Pancreas (tissue), 10 donors: ENCODE results near the gene ZMIZ1. TPM values are rescaled to one million over a fixed set of nuclear protein-coding genes. Genes with fewer than 3 reads are reported as not detected.

ENCODE experiments used
- ATAC-seq, 4 donors: fragments of 200-7000 bp; cut with Tn5 transposase; one replicate each; pipeline versions ENCODE4 v1.8.0 to v1.9.1; 2020; ENCODE audit warnings: mild to moderate bottlenecking in 4 of 4, moderate library complexity in 4 of 4
- DNase-seq, 6 donors: peaks; one replicate each; pipeline ENCODE4 v3.0.0-alpha.2; 2020
- FAIRE-seq: peaks from 2 replicates; lab custom pipeline; 2012; peaks lifted over from hg19 to GRCh38; lab: Jason Lieb, UNC
- H3K27ac ChIP-seq, 4 donors: fragments of 200-600 bp; sonication (generic); 1 replicate in 3 of 4; 2 replicates in 1 of 4; pipeline versions ENCODE4 v1.5.0 to v1.8.0; 2020
- H3K27me3 ChIP-seq, 4 donors: fragments of 200-600 bp; one replicate each; pipeline ENCODE4 v1.8.0; 2021
- H3K36me3 ChIP-seq, 3 donors: fragments of 200-600 bp; sonication (generic) in 1 of 3; one replicate each; pipeline versions ENCODE4 v1.5.0 to v1.8.0; 2020 to 2021
- H3K4me1 ChIP-seq, 3 donors: fragments of 200-600 bp; one replicate each; pipeline ENCODE4 v1.8.0; 2021
- H3K4me3 ChIP-seq, 4 donors: fragments of 200-600 bp; sonication (generic) in 2 of 4; one replicate each; pipeline versions ENCODE4 v1.5.0 to v1.8.0; 2020 to 2021
- H3K9me3 ChIP-seq, 4 donors: fragments of 200-600 bp; one replicate each; pipeline ENCODE4 v1.8.0; 2021
- CTCF ChIP-seq, 4 donors: fragments of 200-600 bp; sonication (generic) in 3 of 4; IDR thresholded peaks; one replicate each; pipeline versions ENCODE4 v1.5.0 to v1.8.0; 2021; ENCODE audit warnings: antibody characterized with exemption in 4 of 4
- WGBS, 2 donors: extraction: QIAGEN DNeasy Blood & Tissue Kit; methylation state at CpG; one replicate each; pipeline ENCODE4 v1.1.7; 2013; 5-methylcytosine and 5-hydroxymethylcytosine counted together
- intact Hi-C, 3 donors: fragments of 100-400 bp; cut with DNase I; formaldehyde crosslinking; loops; one replicate each; pipeline versions ENCODE4 v1.11.1 to v1.14.2; 2022
- polyA plus RNA-seq, 2 donors: library from polyadenylated mRNA; stranded (reverse); fragments of 200-250 nt; gene quantifications; one replicate each; pipeline ENCODE4 v1.2.3, GENCODE V29; 2013
- total RNA-seq, 6 donors: library from RNA; stranded (reverse); fragmentation: NEBNext Ultra II Directional in 4 of 6; extraction: Animal tissue kit (Norgen Biotek cat#: 25700) in 4 of 6; gene quantifications; one replicate each; pipeline versions ENCODE4 v1.2.1 to v1.2.4, GENCODE V29; 2021 to 2023
- donor health status: healthy with polysubstance abuse.
- donor health status: DM: no; HTN: no; CAD: no; lungs with moderate emphysema.
- donor health status: DM: no; HTN: no; CAD: no.
- donor health status: control.
- donor health status: control.
- donor health status: Bipolar disorder and iron deficiency.
- donor health status: DM: yes; HTN: yes; CAD: no.
- donor health status: DM: no; HTN: no; CAD: no.
- donor health status: DM: no; HTN: no; CAD: no.
- donor health status: DM: yes; HTN: yes; CAD: no.

The ZMIZ1 gene
- total and polyA plus RNA-seq, 8 donors, result 14.5 to 45.0 (median 21.9) TPM

GRCh38 chr10:79111846-79112614 is 43.3 kb downstream of the ZMIZ1 start:
- H3K27me3 ChIP-seq, result no peaks in the 10 kb centered on the region
- intact Hi-C loops, result loop anchor here in 1 of 3 donors (5.0 kb wide), 1 partner anchor 40 kb away; no protein-coding TSS in a partner anchor
- FAIRE-seq (no peak), ATAC-seq (peak in 1 of 4 donors; percentile 1), DNase-seq (no peak)
- no peak for TF ChIP-seq CTCF (IDR thresholded peaks at IDR 0.05)
- H3K4me3 ChIP-seq, result no peak overlapping the region
- H3K36me3 ChIP-seq, result no peaks in the 10 kb centered on the region
- no peaks in the 10 kb centered on the region for H3K9me3 ChIP-seq
- 50 to 58% methylated on average over 12 of the region's 12 CpGs for WGBS, 2 donors
- H3K27ac ChIP-seq, result peak overlapping the region; percentile 13 to 75 (median 53)
- H3K4me1 ChIP-seq, result peaks cover 52 to 59% (median 55%) of the 10 kb centered on the region in 3 donors

GRCh38 chr10:79112881-79113431 is 44.2 kb downstream of the ZMIZ1 start:
- no peak for FAIRE-seq

DNA sequence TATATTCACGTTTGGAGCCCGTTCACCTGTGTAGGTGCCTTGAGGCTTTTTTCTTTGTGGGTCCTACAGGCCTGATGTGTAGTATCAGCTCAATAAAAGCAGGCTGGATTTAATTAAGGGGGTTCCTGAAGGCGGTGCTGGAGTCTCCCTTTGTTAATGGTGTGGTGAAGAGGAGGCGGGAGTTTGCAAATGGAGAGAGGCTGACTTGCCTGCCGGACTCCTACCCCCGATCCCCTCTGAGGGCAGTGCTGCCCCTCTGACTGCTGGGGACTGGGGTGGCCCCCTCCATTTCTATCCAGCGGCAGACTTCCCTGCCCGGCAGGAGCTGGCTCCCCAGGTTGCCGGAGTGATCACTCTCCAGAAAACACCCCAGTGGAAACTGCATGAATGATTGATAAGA is 45.1 kb downstream of the ZMIZ1 start:
- intact Hi-C loops, result loop anchor here in 1 of 3 donors (5.0 kb wide), 1 partner anchor 42 kb away; no protein-coding TSS in a partner anchor
- H3K4me1 ChIP-seq, result peaks cover 53 to 68% (median 55%) of the 10 kb centered on the region in 3 donors
- H3K27ac ChIP-seq, result peak overlapping the region; percentile 13 to 75 (median 53)
- H3K36me3 ChIP-seq, result no peaks in the 10 kb centered on the region
- no peak for TF ChIP-seq CTCF (IDR thresholded peaks at IDR 0.05)
- no peaks in the 10 kb centered on the region for H3K27me3 ChIP-seq
- FAIRE-seq (no peak), ATAC-seq (no peak), DNase-seq (no peak)
- 60 to 63% methylated on average over 9 of the region's 9 CpGs for WGBS, 2 donors
- H3K4me3 ChIP-seq, result no peak overlapping the region
- no peaks in the 10 kb centered on the region for H3K9me3 ChIP-seq

More at GRCh38 chr10:79112881-79113431, 44.2 kb downstream of the ZMIZ1 start:
- H3K4me3 ChIP-seq, result no peak overlapping the region
- H3K4me1 ChIP-seq, result peaks cover 53 to 68% (median 55%) of the 10 kb centered on the region in 3 donors
- WGBS, 2 donors, result 22 to 27% methylated on average over 11 of the region's 11 CpGs
- no peaks in the 10 kb centered on the region for H3K9me3 ChIP-seq
- DNase-seq (no peak), ATAC-seq (peak; percentile 14 to 25 (median 22))
- H3K36me3 ChIP-seq, result no peaks in the 10 kb centered on the region
- intact Hi-C loops, result loop anchor here in 1 of 3 donors (5.0 kb wide), 1 partner anchor 41 kb away; no protein-coding TSS in a partner anchor
- no peak for TF ChIP-seq CTCF (IDR thresholded peaks at IDR 0.05)
- no peaks in the 10 kb centered on the region for H3K27me3 ChIP-seq
- peak overlapping the region; percentile 13 to 75 (median 53) for H3K27ac ChIP-seq

- no peak for FAIRE-seq
- Histone ChIP-seq H3K9me3 (no peaks in the 10 kb centered on the region), H3K4me3 (no peak overlapping the region), H3K27ac (peak overlapping the region in 2 of 4 donors; percentile 3 to 39), H3K36me3 (peaks cover 0 to 2% (median under 1%) of the 10 kb centered on the region in 3 donors), H3K27me3 (no peaks in the 10 kb centered on the region), H3K4me1 (peaks cover 53 to 68% (median 55%) of the 10 kb centered on the region in 3 donors)
- no peak for DNase-seq
- 80 to 84% methylated on average over 4 of the region's 4 CpGs for WGBS, 2 donors
- TF ChIP-seq CTCF (IDR thresholded peaks at IDR 0.05), result no peak
- intact Hi-C loops, result no loop called here
- ATAC-seq, result no peak
These were observed 46.5 kb downstream of the ZMIZ1 start for GRCh38 chr10:79115302-79115701.
